ENCODE results near the gene ANXA1. TPM values are rescaled to one million over a fixed set of nuclear protein-coding genes. Genes with fewer than 3 reads are reported as not detected.

Gene ANXA1
- total RNA-seq, 1 experiment from 2014 or later, result 72.0 TPM

DNA sequence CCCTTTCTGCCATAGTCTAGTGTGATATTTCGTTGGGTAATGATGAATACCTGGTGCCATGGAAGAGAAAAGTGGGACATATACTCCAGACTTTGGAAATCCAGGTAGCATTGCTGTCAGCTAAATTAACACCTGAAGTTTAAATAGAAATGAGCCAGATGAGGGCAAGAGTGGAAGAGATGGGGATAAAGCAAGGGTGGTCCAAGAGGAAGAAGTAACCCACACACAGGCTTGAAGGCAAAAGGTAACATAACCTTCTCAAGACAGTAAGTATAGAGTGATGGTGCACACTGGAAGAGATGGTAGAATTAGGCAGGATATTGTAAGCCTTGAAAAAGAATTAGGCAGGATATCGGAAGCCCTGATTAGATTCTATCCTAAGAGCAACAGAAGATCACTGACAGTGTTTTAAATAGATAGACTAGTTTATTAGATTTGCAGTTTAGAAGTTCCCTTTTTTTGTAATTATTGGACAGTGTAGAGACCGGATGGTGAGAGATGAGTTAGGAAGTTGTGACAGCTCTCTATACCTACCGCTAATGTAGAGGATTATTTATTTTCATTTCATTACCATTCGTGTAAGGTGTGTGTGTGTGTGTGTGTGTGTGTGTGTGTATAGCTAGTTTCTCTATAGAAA is 16.8 kb downstream of the ANXA1 start:
- Histone ChIP-seq H3K27ac (ENCODE audit: low read length) (no peak overlapping the region), H3K36me3 (ENCODE audit: control insufficient read depth, insufficient read depth, low read length) (peaks cover 9% of the 10 kb centered on the region), H3K4me1 (ENCODE audit: control insufficient read depth, insufficient read depth, low read length) (no peaks in the 10 kb centered on the region), H3K4me3 (ENCODE audit: low read depth in 2 of 2, low read length in 2 of 2) (no peak overlapping the region), H3K9me3 (ENCODE audit: control insufficient read depth, insufficient read depth, low read depth, low read length) (no peaks in the 10 kb centered on the region), H3K27me3 (ENCODE audit: control insufficient read depth, insufficient read depth, low read length) (no peaks in the 10 kb centered on the region)
- TF ChIP-seq TCF7L2 (IDR thresholded peaks at IDR 0.05; ENCODE audit: low read depth, low read length) (no peak), POLR2AphosphoS5 (IDR thresholded peaks at IDR 0.05; ENCODE audit: low read depth, low read length) (no peak), SIN3A (IDR thresholded peaks at IDR 0.05; ENCODE audit: borderline replicate concordance, insufficient read depth, low read depth, low read length) (no peak)
- TF ChIP-seq, protein P1, sequence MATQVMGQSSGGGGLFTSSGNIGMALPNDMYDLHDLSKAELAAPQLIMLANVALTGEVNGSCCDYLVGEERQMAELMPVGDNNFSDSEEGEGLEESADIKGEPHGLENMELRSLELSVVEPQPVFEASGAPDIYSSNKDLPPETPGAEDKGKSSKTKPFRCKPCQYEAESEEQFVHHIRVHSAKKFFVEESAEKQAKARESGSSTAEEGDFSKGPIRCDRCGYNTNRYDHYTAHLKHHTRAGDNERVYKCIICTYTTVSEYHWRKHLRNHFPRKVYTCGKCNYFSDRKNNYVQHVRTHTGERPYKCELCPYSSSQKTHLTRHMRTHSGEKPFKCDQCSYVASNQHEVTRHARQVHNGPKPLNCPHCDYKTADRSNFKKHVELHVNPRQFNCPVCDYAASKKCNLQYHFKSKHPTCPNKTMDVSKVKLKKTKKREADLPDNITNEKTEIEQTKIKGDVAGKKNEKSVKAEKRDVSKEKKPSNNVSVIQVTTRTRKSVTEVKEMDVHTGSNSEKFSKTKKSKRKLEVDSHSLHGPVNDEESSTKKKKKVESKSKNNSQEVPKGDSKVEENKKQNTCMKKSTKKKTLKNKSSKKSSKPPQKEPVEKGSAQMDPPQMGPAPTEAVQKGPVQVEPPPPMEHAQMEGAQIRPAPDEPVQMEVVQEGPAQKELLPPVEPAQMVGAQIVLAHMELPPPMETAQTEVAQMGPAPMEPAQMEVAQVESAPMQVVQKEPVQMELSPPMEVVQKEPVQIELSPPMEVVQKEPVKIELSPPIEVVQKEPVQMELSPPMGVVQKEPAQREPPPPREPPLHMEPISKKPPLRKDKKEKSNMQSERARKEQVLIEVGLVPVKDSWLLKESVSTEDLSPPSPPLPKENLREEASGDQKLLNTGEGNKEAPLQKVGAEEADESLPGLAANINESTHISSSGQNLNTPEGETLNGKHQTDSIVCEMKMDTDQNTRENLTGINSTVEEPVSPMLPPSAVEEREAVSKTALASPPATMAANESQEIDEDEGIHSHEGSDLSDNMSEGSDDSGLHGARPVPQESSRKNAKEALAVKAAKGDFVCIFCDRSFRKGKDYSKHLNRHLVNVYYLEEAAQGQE (IDR thresholded peaks at IDR 0.05; ENCODE audit: insufficient read depth in 1 of 2, low read depth in 2 of 2, low read length in 1 of 2), result no peak
- TF ChIP-seq, protein P2, sequence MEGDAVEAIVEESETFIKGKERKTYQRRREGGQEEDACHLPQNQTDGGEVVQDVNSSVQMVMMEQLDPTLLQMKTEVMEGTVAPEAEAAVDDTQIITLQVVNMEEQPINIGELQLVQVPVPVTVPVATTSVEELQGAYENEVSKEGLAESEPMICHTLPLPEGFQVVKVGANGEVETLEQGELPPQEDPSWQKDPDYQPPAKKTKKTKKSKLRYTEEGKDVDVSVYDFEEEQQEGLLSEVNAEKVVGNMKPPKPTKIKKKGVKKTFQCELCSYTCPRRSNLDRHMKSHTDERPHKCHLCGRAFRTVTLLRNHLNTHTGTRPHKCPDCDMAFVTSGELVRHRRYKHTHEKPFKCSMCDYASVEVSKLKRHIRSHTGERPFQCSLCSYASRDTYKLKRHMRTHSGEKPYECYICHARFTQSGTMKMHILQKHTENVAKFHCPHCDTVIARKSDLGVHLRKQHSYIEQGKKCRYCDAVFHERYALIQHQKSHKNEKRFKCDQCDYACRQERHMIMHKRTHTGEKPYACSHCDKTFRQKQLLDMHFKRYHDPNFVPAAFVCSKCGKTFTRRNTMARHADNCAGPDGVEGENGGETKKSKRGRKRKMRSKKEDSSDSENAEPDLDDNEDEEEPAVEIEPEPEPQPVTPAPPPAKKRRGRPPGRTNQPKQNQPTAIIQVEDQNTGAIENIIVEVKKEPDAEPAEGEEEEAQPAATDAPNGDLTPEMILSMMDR (IDR thresholded peaks at IDR 0.05), result no peak
- in situ Hi-C loops (cut with HindIII; ENCODE audit: low pct_unique_long_range_greater_than_20kb, low sequenced_read_pairs), result no loop called here
- ATAC-seq, result no peak
- ChIA-PET POLR2A (no interaction called here), CTCF (no interaction called here)
- no TSS peak for BruUV-seq (replicated peaks)
- DNase-seq (ENCODE audit: low read depth, low spot score), result no peak
- intact Hi-C loops (cut with micrococcal nuclease; ENCODE audit: unreplicated experiment), result loop anchor here (5.0 kb wide), 1 partner anchor 56 kb away; no protein-coding TSS in a partner anchor

DNA sequence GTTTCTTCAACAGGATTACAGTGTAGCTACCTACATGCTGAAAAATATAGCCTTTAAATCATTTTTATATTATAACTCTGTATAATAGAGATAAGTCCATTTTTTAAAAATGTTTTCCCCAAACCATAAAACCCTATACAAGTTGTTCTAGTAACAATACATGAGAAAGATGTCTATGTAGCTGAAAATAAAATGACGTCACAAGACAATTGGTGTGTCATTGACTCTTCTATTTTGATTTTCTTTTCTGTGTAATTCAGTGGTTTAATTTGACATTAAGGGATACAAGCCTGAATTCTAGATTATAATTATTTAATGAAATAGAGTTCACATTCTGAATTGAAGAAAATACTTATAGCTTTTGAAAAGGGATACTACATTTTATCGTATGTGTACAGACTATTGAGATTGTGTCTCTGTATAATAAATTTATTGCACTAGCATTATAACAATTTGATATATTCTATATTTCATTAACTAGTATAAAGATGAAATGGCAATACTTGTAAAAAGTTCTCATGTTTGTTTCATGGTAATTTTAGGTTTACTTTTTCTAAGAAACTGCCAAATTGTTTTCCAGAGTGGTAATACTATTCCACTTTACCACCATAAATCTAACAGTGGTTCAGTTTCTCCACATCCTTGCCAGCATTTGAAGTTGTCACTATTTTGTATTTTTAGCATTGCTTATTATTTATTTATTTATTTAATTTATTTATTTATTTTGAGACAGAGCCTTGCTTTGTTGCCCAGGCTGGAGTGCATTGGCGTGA is 18.7 kb downstream of the ANXA1 start:
- no peak for TF ChIP-seq SIN3A (IDR thresholded peaks at IDR 0.05; ENCODE audit: borderline replicate concordance, insufficient read depth, low read depth, low read length)
- TF ChIP-seq, protein P2 (IDR thresholded peaks at IDR 0.05), result no peak
- TF ChIP-seq, protein P1 (IDR thresholded peaks at IDR 0.05; ENCODE audit: insufficient read depth in 1 of 2, low read depth in 2 of 2, low read length in 1 of 2), result no peak
- no peak for TF ChIP-seq POLR2AphosphoS5 (IDR thresholded peaks at IDR 0.05; ENCODE audit: low read depth, low read length)
- no peak for TF ChIP-seq TCF7L2 (IDR thresholded peaks at IDR 0.05; ENCODE audit: low read depth, low read length)
- in situ Hi-C loops (cut with HindIII; ENCODE audit: low pct_unique_long_range_greater_than_20kb, low sequenced_read_pairs), result no loop called here
- no peak overlapping the region for H3K27ac ChIP-seq (ENCODE audit: low read length)
- no peaks in the 10 kb centered on the region for H3K9me3 ChIP-seq (ENCODE audit: control insufficient read depth, insufficient read depth, low read depth, low read length)
- no peak for ATAC-seq
- CTCF ChIA-PET, result interaction anchor here (0.7 kb wide), 1 partner anchor 89 kb away, joined by 5 read pairs; no protein-coding TSS in a partner anchor
- POLR2A ChIA-PET, result no interaction called here
- no TSS peak for BruUV-seq (replicated peaks)
- H3K4me3 ChIP-seq (ENCODE audit: low read depth in 2 of 2, low read length in 2 of 2), result no peak overlapping the region
- H3K4me1 ChIP-seq (ENCODE audit: control insufficient read depth, insufficient read depth, low read length), result no peaks in the 10 kb centered on the region
- no peak for DNase-seq (ENCODE audit: low read depth, low spot score)
- peaks cover 3% of the 10 kb centered on the region; the same call in 1 of the 2 replicates for H3K36me3 ChIP-seq (ENCODE audit: control insufficient read depth, insufficient read depth, low read length)
- intact Hi-C loops (cut with micrococcal nuclease; ENCODE audit: unreplicated experiment), result no loop called here
- H3K27me3 ChIP-seq (ENCODE audit: control insufficient read depth, insufficient read depth, low read length), result no peaks in the 10 kb centered on the region

All from Panc1 (cell line).